Activated naive CD4-positive, alpha-beta T cell treated with anti-CD3 and anti-CD28 coated beads for 36 hours (primary cell): ENCODE measurements around the gene ABCC10. TPM values are rescaled to one million over a fixed set of nuclear protein-coding genes. Genes with fewer than 3 reads are reported as not detected.
A peak's percentile ranks its signal among the peaks of the same experiment; 100 is the strongest.
"Not testable (repeated sequence)": the region's sequence is repeated elsewhere in the genome, so short reads cannot be mapped to it uniquely, and the experiment has no call there.

Experiments
- CTCF ChIA-PET: fragments of 350-600 bp; sonication (Branson Sonifier 250); formaldehyde crosslinking; loops from one replicate; lab custom pipeline; 2021; ENCODE audit warnings: antibody characterized with exemption; lab: Charles Lee
- DNase-seq: peaks from one replicate; pipeline ENCODE4 v3.0.0-alpha.2; 2020
- H3K27ac Mint-ChIP-seq: one replicate; pipeline ENCODE4 v1.8.0; 2021; ENCODE audit warnings: mild to moderate bottlenecking, mixed read lengths
- H3K27me3 Mint-ChIP-seq: one replicate; pipeline ENCODE4 v1.8.0; 2021; ENCODE audit warnings: low read depth, mixed read lengths
- H3K36me3 Mint-ChIP-seq: one replicate; pipeline ENCODE4 v1.8.0; 2021; ENCODE audit warnings: low read depth, mixed read lengths
- H3K4me1 Mint-ChIP-seq: one replicate; pipeline ENCODE4 v1.8.0; 2021; ENCODE audit warnings: low read depth, mixed read lengths
- H3K4me3 Mint-ChIP-seq: one replicate; pipeline ENCODE4 v1.8.0; 2021; ENCODE audit warnings: mild to moderate bottlenecking, moderate library complexity, mixed read lengths
- H3K9me3 Mint-ChIP-seq: one replicate; pipeline ENCODE4 v1.8.0; 2021; ENCODE audit warnings: mixed read lengths
- intact Hi-C: fragments of 100-400 bp; cut with micrococcal nuclease; formaldehyde crosslinking; loops from one replicate; pipeline ENCODE4 v1.15.1; 2023
- microRNA-seq: library from miRNA; unstranded; fragments of <30 nt; microRNA quantifications from one replicate; pipeline ENCODE4 v1.2.0, GENCODE V29; 2022; ENCODE audit warnings: borderline microRNAs expressed, borderline replicate concordance
- total RNA-seq, 2 experiments: library from RNA; stranded (reverse); gene quantifications; one replicate each; pipeline ENCODE4 v1.2.3, GENCODE V29; 2021

The ABCC10 gene
- total RNA-seq, 2 experiments from 2014 or later: 22.7 to 26.6 TPM

DNA sequence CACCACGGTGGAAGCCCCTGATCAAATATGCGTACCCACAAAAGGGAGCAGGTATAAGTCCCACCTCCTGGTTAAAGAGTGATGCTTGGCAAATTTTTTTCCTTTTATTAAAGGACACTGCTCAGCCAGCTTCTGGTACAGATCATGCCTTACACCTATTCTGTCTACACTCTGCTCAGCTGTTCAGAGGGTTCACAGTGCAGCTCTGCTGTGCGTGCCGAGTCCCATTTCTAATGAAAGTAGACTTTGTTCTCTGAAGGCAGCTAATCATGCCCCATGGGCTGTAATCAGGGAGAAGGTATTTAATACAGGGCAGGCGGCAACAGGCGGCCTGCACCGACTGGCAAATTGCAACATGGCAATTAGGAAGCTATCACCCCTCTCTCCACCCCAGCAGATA is 66.5 kb downstream of the ABCC10 start:
- no peak for DNase-seq
- Mint-ChIP-seq H3K9me3 (no peaks in the 10 kb centered on the region), H3K4me1 (peaks cover 21% of the 10 kb centered on the region), H3K4me3 (no peak overlapping the region), H3K36me3 (peaks cover 5% of the 10 kb centered on the region), H3K27me3 (no peaks in the 10 kb centered on the region), H3K27ac (no peak overlapping the region)
- CTCF ChIA-PET: interaction anchor here (0.6 to 3.6 kb wide), 8 partner anchors 10 to 450 kb away, joined by 3 to 14 read pairs (median 3); no protein-coding TSS in a partner anchor
- intact Hi-C loops: no loop called here

DNA sequence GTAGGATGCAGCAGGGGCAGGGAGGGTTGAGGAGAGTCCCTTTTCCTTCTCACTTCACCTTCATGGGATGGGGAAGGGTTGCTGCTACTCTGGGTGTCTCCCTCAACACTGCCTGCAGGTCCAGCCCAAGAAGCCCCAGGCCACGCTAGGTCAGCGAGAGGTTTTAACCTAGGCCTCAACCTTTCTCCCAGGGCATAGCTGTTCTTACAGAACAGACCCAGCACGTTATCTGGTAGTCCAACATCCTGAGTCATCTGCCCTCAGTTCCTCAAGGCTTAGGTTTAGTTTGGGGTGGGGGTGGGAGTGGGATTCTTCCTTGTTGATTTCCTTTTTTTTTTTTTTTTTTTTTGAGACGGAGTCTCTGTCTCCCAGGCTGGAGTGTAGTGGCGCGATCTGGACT is 67.0 kb downstream of the ABCC10 start:
- DNase-seq: no peak
- Mint-ChIP-seq H3K27me3 (no peaks in the 10 kb centered on the region), H3K4me3 (no peak overlapping the region), H3K9me3 (no peaks in the 10 kb centered on the region), H3K27ac (no peak overlapping the region), H3K36me3 (peaks cover 7% of the 10 kb centered on the region), H3K4me1 (peaks cover 21% of the 10 kb centered on the region)
- CTCF ChIA-PET: interaction anchor here (0.6 to 3.6 kb wide), 10 partner anchors 10 to 451 kb away, joined by 3 to 14 read pairs (median 3); no protein-coding TSS in a partner anchor
- intact Hi-C loops: no loop called here

DNA sequence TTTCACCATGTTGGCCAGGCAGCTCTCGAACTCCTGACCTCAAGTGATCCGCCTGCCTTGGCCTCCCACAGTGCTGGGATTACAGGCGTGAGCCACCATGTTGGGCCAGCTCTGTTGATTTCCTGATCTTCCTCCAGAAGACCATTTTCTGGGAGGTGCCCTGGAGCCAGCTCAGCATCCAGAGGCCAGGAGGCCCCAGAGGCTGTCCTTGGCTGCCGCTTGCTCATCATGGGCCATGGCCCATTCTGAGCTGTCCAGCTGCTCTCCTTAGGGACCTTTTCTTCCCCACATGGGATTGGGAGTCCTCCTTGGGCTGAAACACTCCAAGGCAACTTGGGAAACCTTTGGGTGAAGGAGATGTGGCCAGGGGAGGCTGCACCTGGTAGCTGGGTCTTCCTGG is 67.4 kb downstream of the ABCC10 start:
- Mint-ChIP-seq H3K9me3 (no peaks in the 10 kb centered on the region), H3K4me3 (no peak overlapping the region), H3K27ac (no peak overlapping the region), H3K36me3 (peaks cover 7% of the 10 kb centered on the region), H3K4me1 (peaks cover 21% of the 10 kb centered on the region), H3K27me3 (no peaks in the 10 kb centered on the region)
- no peak for DNase-seq
- CTCF ChIA-PET: interaction anchor here (0.6 to 3.6 kb wide), 10 partner anchors 9 to 237 kb away, joined by 3 to 14 read pairs (median 3); no protein-coding TSS in a partner anchor
- intact Hi-C loops: no loop called here

GRCh38 chr6:43495409-43495941 is 68.1 kb downstream of the ABCC10 start:
- no peaks in the 10 kb centered on the region for H3K9me3 Mint-ChIP-seq
- DNase-seq: no peak
- H3K4me1 Mint-ChIP-seq: peaks cover 17% of the 10 kb centered on the region
- CTCF ChIA-PET: interaction anchor here (0.5 to 3.6 kb wide), 11 partner anchors 10 to 237 kb away, joined by 3 to 14 read pairs (median 3); no protein-coding TSS in a partner anchor
- no peak overlapping the region for H3K4me3 Mint-ChIP-seq
- H3K27ac Mint-ChIP-seq: peak overlapping the region; percentile 37
- H3K36me3 Mint-ChIP-seq: peaks cover 3% of the 10 kb centered on the region
- intact Hi-C loops: no loop called here
- no peaks in the 10 kb centered on the region for H3K27me3 Mint-ChIP-seq

- CTCF ChIA-PET: interaction anchor here (0.7 to 1.3 kb wide), 4 partner anchors 9 to 269 kb away, joined by 3 to 5 read pairs (median 3); no protein-coding TSS in a partner anchor
- H3K36me3 Mint-ChIP-seq: peaks cover 3% of the 10 kb centered on the region
- H3K27ac Mint-ChIP-seq: no peak overlapping the region
- DNase-seq: no peak
- no peaks in the 10 kb centered on the region for H3K9me3 Mint-ChIP-seq
- no peaks in the 10 kb centered on the region for H3K27me3 Mint-ChIP-seq
- no peak overlapping the region for H3K4me3 Mint-ChIP-seq
- intact Hi-C loops: loop anchor here (2.0 kb wide), 1 partner anchor 42 kb away; the partner anchor contains the start of gene DLK2
- peaks cover 17% of the 10 kb centered on the region for H3K4me1 Mint-ChIP-seq
Observed at GRCh38 chr6:43496370-43497128, 69.2 kb downstream of the ABCC10 start.

DNA sequence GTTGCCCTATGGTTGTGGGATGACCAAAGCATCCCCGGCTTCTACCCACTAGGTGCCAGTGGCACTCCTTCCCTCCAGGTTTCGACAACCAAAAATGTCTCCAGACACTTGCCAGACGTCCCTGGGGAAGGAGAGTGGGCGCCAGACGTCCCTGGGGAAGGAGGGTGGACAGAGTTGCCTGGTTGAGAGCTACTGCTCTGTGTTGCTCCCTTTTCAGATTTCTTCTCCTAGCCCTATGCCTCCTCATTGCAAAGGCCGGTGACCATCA is 69.7 kb downstream of the ABCC10 start:
- no peak overlapping the region for H3K27ac Mint-ChIP-seq
- H3K27me3 Mint-ChIP-seq: no peaks in the 10 kb centered on the region

GRCh38 chr6:43497689-43498088 is 70.3 kb downstream of the ABCC10 start:
- intact Hi-C loops: loop anchor here (2.0 kb wide), 1 partner anchor 43 kb away; the partner anchor contains the start of gene DLK2
- Mint-ChIP-seq H3K36me3 (peaks cover 3% of the 10 kb centered on the region), H3K4me3 (no peak overlapping the region), H3K27me3 (no peaks in the 10 kb centered on the region), H3K4me1 (peaks cover 17% of the 10 kb centered on the region), H3K27ac (no peak overlapping the region), H3K9me3 (no peaks in the 10 kb centered on the region)
- CTCF ChIA-PET: interaction anchor here (0.7 to 1.5 kb wide), 3 partner anchors 9 to 1087 kb away, joined by 3 to 5 read pairs (median 4); no protein-coding TSS in a partner anchor
- DNase-seq: no peak

More for the DNA sequence above, 69.7 kb downstream of the ABCC10 start:
- no peaks in the 10 kb centered on the region for H3K9me3 Mint-ChIP-seq
- H3K36me3 Mint-ChIP-seq: peaks cover 3% of the 10 kb centered on the region
- CTCF ChIA-PET: interaction anchor here (0.7 to 1.3 kb wide), 3 partner anchors 9 to 270 kb away, joined by 3 to 5 read pairs (median 3); no protein-coding TSS in a partner anchor
- no peak for DNase-seq
- H3K4me1 Mint-ChIP-seq: peaks cover 17% of the 10 kb centered on the region
- intact Hi-C loops: loop anchor here (2.0 kb wide), 1 partner anchor 42 kb away; the partner anchor contains the start of gene DLK2
- no peak overlapping the region for H3K4me3 Mint-ChIP-seq

DNA sequence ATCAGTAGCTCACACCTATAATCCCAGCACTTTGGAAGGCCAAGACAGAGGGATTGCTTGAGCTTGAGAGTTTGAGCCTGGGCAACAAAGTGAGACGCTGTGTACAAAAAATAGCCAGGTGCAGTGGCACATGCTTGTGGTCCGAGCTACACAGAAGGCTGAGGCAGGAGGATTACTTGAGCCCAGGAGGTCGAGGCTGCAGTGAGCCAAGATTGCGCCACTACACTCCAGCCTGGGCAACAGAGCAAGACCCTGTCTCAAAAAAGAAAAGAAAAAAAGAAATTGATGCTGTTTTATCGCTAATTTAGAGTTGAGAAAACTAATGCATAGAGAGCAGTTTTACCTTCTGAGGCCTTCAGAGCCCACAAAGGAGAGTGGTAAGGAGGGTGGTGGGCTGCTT is 71.0 kb downstream of the ABCC10 start:
- H3K9me3 Mint-ChIP-seq, H3K36me3 Mint-ChIP-seq, H3K4me3 Mint-ChIP-seq, H3K27me3 Mint-ChIP-seq, DNase-seq, intact Hi-C loops, H3K27ac Mint-ChIP-seq: not testable (repeated sequence)
- H3K4me1 Mint-ChIP-seq: peaks cover 17% of the 10 kb centered on the region
- CTCF ChIA-PET: interaction anchor here (0.6 to 1.5 kb wide), 3 partner anchors 8 to 93 kb away, joined by 3 to 5 read pairs (median 4); no protein-coding TSS in a partner anchor

- DNase-seq: no peak
- Mint-ChIP-seq H3K9me3 (no peaks in the 10 kb centered on the region), H3K36me3 (peaks cover 6% of the 10 kb centered on the region), H3K4me3 (no peak overlapping the region), H3K4me1 (peaks cover 11% of the 10 kb centered on the region), H3K27ac (no peak overlapping the region), H3K27me3 (no peaks in the 10 kb centered on the region)
- CTCF ChIA-PET: interaction anchor here (1.5 kb wide), 1 partner anchor 8 kb away, joined by 5 read pairs; no protein-coding TSS in a partner anchor
- intact Hi-C loops: no loop called here
Observed at GRCh38 chr6:43499028-43499815, 71.9 kb downstream of the ABCC10 start.

Small RNA genes within 50 kb of the gene (microRNA-seq; reads per million reads assigned to microRNA genes)
- not detected for gene MIR6780B

Other genes with a start within 250 kb of the ABCC10 start
- 10 to 100 TPM; 43.1 to 49.3 TPM for gene CUL9, start 245.3 kb upstream of the ABCC10 start, total RNA-seq
- 10 to 100 TPM; 59.7 to 59.8 TPM for gene DNPH1, start 198.1 kb upstream of the ABCC10 start, total RNA-seq
- under 1 TPM in 1 of 2 experiments, not detected in 1; 0.02 TPM for gene TTBK1, start 184.1 kb upstream of the ABCC10 start, total RNA-seq
- gene SLC22A7, start 129.3 kb upstream of the ABCC10 start, total RNA-seq: not detected
- gene CRIP3, start 118.7 kb upstream of the ABCC10 start, total RNA-seq: 1 to 10 TPM; 2.9 to 3.1 TPM
- 1 to 10 TPM; 9.3 to 9.9 TPM for gene ZNF318, start 57.9 kb upstream of the ABCC10 start, total RNA-seq
- under 1 TPM; 0.47 to 0.52 TPM for gene DLK2, start 28.0 kb downstream of the ABCC10 start, total RNA-seq
- gene TJAP1, start 50.0 kb downstream of the ABCC10 start, total RNA-seq: 10 to 100 TPM; 23.0 to 24.6 TPM
- under 1 TPM; 0.10 to 0.17 TPM for gene LRRC73, start 82.8 kb downstream of the ABCC10 start, total RNA-seq
- 10 to 100 TPM; 26.2 to 26.5 TPM for gene YIPF3, start 89.4 kb downstream of the ABCC10 start, total RNA-seq
- gene POLR1C, start 89.5 kb downstream of the ABCC10 start, total RNA-seq: 10 to 100 TPM; 47.5 to 50.1 TPM
- gene XPO5, start 148.5 kb downstream of the ABCC10 start, total RNA-seq: 10 to 100 TPM; 74.9 to 93.2 TPM
- 10 to 100 TPM; 63.3 to 68.6 TPM for gene POLH, start 148.6 kb downstream of the ABCC10 start, total RNA-seq
- gene GTPBP2, start 201.7 kb downstream of the ABCC10 start, total RNA-seq: 10 to 100 TPM; 54.5 to 57.5 TPM
- gene MAD2L1BP, start 208.3 kb downstream of the ABCC10 start, total RNA-seq: 10 to 100 TPM; 19.8 to 22.7 TPM
- gene RSPH9, start 217.5 kb downstream of the ABCC10 start, total RNA-seq: not detected